Measurements from ENCODE around the gene BRIP1.
"Not testable (repeated sequence)": the region's sequence is repeated elsewhere in the genome, so short reads cannot be mapped to it uniquely, and the experiment has no call there.

Gene BRIP1

DNA sequence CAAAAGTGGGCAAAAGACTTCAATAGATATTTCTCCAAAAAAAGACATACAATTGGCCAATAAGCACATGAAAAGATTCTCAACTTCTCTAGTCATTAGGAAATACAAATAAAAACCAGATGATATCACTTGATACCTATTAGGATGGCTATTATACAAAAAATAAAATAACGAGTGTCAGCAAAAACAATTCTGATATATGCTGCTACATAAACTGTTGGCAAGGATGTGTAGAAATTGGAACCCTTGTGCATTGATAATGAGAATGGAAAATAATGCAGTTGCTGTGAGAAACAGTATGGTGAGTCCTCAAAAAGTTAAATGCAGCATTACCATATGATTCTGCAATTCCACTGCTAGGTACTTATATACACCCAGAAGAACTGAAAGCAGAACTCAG is 80.6 kb downstream of the BRIP1 start:
- Histone ChIP-seq H3K36me3 (ENCODE audit: insufficient read depth, low read length) (peaks cover 25% of the 10 kb centered on the region), H3K27ac (ENCODE audit: low read depth, low read length) (no peak overlapping the region), H3K9me3 (ENCODE audit: insufficient read depth, low read depth, low read length) (no peaks in the 10 kb centered on the region), H3K27me3 (ENCODE audit: insufficient read depth, low read length) (no peaks in the 10 kb centered on the region), H3K4me3 (ENCODE audit: low read length) (no peak overlapping the region), H3K9ac (ENCODE audit: low read depth, low read length) (no peak overlapping the region), H3K4me1 (ENCODE audit: insufficient read depth, low read length) (no peaks in the 10 kb centered on the region)
- WGBS = 94% methylated on average over 1 of the region's 1 CpG

DNA sequence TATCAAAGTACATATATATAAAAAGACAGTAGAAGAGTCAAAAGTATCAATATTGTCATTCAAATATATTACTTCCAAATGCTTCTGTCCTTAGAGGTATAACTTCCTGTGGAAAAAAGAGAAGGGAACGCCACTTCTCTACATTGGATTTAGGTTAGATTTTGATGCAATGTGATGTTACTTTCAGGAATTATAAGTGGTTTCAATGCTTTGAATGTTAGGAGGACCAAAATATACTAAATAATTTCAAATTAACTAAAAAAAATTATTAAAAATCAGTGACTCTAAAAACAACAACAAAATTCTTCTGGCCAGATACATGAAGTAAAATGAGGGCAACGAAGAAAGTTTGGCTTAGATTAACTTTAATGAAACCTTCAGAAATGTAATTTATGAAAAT is 88.0 kb downstream of the BRIP1 start:
- Histone ChIP-seq H3K4me3 (ENCODE audit: low read length) (no peak overlapping the region), H3K36me3 (ENCODE audit: insufficient read depth, low read length) (peaks cover 49% of the 10 kb centered on the region), H3K9me3 (ENCODE audit: insufficient read depth, low read depth, low read length) (peaks cover 20% of the 10 kb centered on the region), H3K4me1 (ENCODE audit: insufficient read depth, low read length) (no peaks in the 10 kb centered on the region), H3K9ac (ENCODE audit: low read depth, low read length) (no peak overlapping the region), H3K27me3 (ENCODE audit: insufficient read depth, low read length) (no peaks in the 10 kb centered on the region), H3K27ac (ENCODE audit: low read depth, low read length) (no peak overlapping the region)
- WGBS = 100% methylated on average over 1 of the region's 2 CpGs

DNA sequence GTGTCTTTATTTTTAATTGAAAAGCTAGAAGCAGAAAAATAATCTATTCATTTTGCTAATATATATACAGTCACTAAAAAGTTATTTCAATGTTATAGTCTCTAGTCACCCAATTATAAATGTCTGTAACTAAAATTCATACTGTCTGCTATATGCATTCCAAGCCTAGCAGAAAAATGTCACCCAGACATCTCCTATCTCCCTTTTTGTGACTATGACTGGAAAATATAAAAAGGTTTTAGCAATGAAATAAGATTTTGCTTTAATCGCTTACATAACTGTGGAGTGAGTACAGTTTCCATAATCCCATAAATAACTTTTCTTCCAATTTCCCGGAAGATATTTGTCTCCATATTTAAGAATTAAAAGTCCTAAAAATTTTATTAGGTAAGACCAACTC is 88.6 kb downstream of the BRIP1 start:
- no peaks in the 10 kb centered on the region for H3K4me1 ChIP-seq (ENCODE audit: insufficient read depth, low read length)
- H3K27me3 ChIP-seq (ENCODE audit: insufficient read depth, low read length) = no peaks in the 10 kb centered on the region
- H3K9me3 ChIP-seq (ENCODE audit: insufficient read depth, low read depth, low read length) = peaks cover 20% of the 10 kb centered on the region
- no peak overlapping the region for H3K4me3 ChIP-seq (ENCODE audit: low read length)
- peaks cover 48% of the 10 kb centered on the region for H3K36me3 ChIP-seq (ENCODE audit: insufficient read depth, low read length)
- no CpG with 5 or more reads among the region's 2 CpGs for WGBS
- no peak overlapping the region for H3K9ac ChIP-seq (ENCODE audit: low read depth, low read length)
- H3K27ac ChIP-seq (ENCODE audit: low read depth, low read length) = no peak overlapping the region

DNA sequence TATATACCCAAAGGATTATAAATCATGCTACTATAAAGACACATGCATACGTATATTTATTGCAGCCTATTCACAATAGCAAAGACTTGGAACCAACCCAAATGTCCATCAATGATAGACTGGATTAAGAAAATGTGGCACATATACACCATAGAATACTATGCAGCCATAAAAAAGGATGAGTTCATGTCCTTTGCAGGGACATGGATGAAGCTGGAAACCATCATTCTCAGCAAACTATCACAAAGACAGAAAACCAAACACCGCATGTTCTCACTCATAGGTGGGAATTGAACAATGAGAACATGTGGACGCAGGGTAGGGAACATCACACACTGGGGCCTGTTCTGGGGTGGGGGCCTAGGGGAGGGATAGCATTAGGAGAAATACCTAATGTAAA is 89.2 kb downstream of the BRIP1 start:
- not testable (repeated sequence) for H3K4me1 ChIP-seq (ENCODE audit: insufficient read depth, low read length); H3K4me3 ChIP-seq (ENCODE audit: low read length); H3K27me3 ChIP-seq (ENCODE audit: insufficient read depth, low read length); H3K9ac ChIP-seq (ENCODE audit: low read depth, low read length); H3K27ac ChIP-seq (ENCODE audit: low read depth, low read length)
- 92% methylated on average over 3 of the region's 3 CpGs for WGBS
- Histone ChIP-seq H3K36me3 (ENCODE audit: insufficient read depth, low read length) (peaks cover 52% of the 10 kb centered on the region), H3K9me3 (ENCODE audit: insufficient read depth, low read depth, low read length) (peaks cover 20% of the 10 kb centered on the region)

DNA sequence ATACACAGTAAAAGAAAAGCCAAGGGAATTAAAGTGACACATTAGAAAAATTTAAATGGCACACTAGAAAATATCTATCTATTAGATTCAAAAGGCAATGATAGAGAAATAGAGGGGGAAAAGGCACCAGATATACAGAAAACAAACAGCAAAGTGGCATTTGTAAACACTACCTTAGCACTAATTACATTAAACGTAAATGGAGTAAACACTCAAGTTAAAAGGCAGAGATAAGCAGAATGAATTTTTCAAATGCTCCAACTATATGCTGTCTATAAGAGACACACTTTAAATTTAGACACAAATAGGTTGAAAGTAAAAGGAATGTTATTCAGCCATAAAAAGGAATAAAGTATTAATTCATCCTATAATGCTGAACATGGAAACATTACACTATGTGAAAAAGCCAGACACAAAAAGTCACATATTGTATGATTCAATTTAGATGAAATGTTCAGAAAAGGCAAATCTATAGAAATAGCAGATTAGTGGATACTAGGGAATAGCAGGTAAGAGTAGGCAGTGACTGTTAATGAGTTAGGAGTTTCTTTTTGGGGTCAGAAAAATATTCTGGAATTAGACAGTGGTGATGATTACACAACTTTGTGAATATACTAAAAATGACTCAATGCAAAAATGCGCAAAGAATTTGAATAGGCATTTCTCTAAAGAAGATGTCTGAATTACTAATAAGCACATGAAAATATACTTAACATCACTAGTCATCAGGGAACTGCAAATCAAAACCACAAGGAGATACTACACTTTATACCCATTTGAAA is 92.4 kb downstream of the BRIP1 start:
- Histone ChIP-seq H3K27ac (ENCODE audit: low read depth, low read length) (no peak overlapping the region), H3K27me3 (ENCODE audit: insufficient read depth, low read length) (no peaks in the 10 kb centered on the region), H3K9ac (ENCODE audit: low read depth, low read length) (no peak overlapping the region), H3K4me3 (ENCODE audit: low read length) (no peak overlapping the region), H3K36me3 (ENCODE audit: insufficient read depth, low read length) (peaks cover 58% of the 10 kb centered on the region), H3K4me1 (ENCODE audit: insufficient read depth, low read length) (no peaks in the 10 kb centered on the region), H3K9me3 (ENCODE audit: insufficient read depth, low read depth, low read length) (peaks cover 20% of the 10 kb centered on the region)
- WGBS = 100% methylated on average over 2 of the region's 2 CpGs

DNA sequence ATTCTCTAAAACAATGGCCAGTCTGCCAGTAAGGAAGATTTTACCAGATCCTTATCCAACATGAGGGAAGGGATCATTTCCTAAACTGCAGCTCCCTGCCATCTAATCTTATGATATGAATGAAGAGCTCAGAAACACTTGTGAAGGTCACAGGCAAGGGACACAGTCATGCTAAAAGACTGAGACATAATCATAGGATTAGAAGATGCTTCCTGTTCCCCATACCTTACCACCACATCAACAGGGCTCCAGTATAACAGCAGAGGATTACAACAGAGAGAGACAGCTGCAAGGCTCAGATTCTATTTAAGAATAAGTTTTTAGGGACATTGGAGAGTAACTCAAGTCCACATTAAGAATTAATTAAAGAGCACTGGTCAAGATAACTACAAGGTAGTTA is 93.3 kb downstream of the BRIP1 start:
- Histone ChIP-seq H3K27ac (ENCODE audit: low read depth, low read length) (no peak overlapping the region), H3K4me1 (ENCODE audit: insufficient read depth, low read length) (peaks cover under 1% of the 10 kb centered on the region; the same call in 1 of the 2 replicates), H3K36me3 (ENCODE audit: insufficient read depth, low read length) (peaks cover 49% of the 10 kb centered on the region), H3K9ac (ENCODE audit: low read depth, low read length) (no peak overlapping the region), H3K4me3 (ENCODE audit: low read length) (no peak overlapping the region), H3K9me3 (ENCODE audit: insufficient read depth, low read depth, low read length) (peaks cover 20% of the 10 kb centered on the region), H3K27me3 (ENCODE audit: insufficient read depth, low read length) (no peaks in the 10 kb centered on the region)

DNA sequence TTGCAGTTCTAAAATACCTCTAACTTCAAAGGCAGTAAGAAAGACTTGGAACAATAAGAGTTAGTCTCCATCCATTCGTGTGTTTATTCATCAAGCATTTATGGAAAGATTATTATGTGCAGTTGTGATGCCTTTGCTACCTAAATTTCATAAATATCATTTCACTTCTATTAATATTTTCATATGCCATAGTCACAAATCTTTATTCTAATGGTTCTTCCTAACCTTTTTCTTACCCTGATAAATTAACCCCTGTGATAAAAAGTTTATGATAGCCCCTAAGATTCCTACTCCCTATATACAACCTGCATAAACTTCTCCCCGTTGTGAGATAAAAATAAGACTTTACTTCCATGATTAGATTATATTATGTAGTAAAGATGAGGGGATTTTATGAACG is 94.9 kb downstream of the BRIP1 start:
- whole genome bisulfite sequencing = 89% methylated on average over 2 of the region's 3 CpGs
- H3K9ac ChIP-seq (ENCODE audit: low read depth, low read length) = no peak overlapping the region
- H3K4me1 ChIP-seq (ENCODE audit: insufficient read depth, low read length) = peaks cover 6% of the 10 kb centered on the region; the same call in 1 of the 2 replicates
- peaks cover 45% of the 10 kb centered on the region for H3K36me3 ChIP-seq (ENCODE audit: insufficient read depth, low read length)
- no peaks in the 10 kb centered on the region for H3K27me3 ChIP-seq (ENCODE audit: insufficient read depth, low read length)
- peaks cover 20% of the 10 kb centered on the region for H3K9me3 ChIP-seq (ENCODE audit: insufficient read depth, low read depth, low read length)
- H3K27ac ChIP-seq (ENCODE audit: low read depth, low read length) = no peak overlapping the region
- H3K4me3 ChIP-seq (ENCODE audit: low read length) = no peak overlapping the region

DNA sequence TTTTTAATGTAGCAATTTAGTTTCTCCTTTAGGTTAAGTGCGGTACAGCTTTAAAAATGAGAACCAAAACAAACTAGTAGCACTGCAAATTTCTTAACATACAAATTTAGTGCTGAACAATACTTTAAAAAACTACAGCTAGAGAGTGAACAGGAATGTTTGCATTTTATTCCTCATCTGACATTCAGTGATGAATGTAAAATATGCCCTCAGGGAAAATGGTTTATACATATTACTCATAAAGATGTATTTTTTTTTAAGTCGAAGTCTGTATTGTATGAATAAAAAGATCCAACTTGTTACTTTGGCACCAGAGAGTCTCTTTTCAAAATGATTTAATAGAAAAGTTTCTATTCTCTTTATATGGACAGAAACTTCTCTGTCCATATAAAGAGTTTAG is 96.8 kb downstream of the BRIP1 start:
- Histone ChIP-seq H3K4me3 (ENCODE audit: low read length) (no peak overlapping the region), H3K4me1 (ENCODE audit: insufficient read depth, low read length) (peaks cover 6% of the 10 kb centered on the region; the same call in 1 of the 2 replicates)
- WGBS = 88% methylated on average over 1 of the region's 2 CpGs

DNA sequence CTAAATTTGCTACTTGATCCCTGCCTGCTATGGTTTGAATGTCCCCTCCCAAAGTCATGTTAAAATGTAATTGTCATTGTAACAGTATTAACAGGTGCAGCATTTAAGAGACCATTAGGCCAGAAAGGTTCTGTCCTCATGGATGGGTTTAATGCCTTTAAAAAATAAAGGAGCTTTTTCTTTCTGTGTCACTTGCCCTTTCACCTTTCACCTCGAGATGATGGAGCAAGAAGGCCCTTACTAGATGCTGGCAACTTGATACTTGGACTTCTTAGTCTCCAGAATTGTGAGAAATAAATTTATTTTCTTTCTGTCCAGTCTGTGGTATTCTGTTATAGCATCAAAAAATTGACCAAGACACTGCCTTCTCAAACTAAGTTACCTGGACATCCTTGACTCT is 98.5 kb downstream of the BRIP1 start:
- Histone ChIP-seq H3K4me1 (ENCODE audit: insufficient read depth, low read length) (peaks cover 6% of the 10 kb centered on the region; the same call in 1 of the 2 replicates), H3K36me3 (ENCODE audit: insufficient read depth, low read length) (peaks cover 35% of the 10 kb centered on the region), H3K27ac (ENCODE audit: low read depth, low read length) (no peak overlapping the region), H3K4me3 (ENCODE audit: low read length) (no peak overlapping the region), H3K9ac (ENCODE audit: low read depth, low read length) (no peak overlapping the region), H3K9me3 (ENCODE audit: insufficient read depth, low read depth, low read length) (peaks cover 3% of the 10 kb centered on the region; the same call in 1 of the 2 replicates), H3K27me3 (ENCODE audit: insufficient read depth, low read length) (no peaks in the 10 kb centered on the region)
- WGBS = 78% methylated on average over 1 of the region's 1 CpG

More for the DNA sequence above, 96.8 kb downstream of the BRIP1 start:
- H3K9me3 ChIP-seq (ENCODE audit: insufficient read depth, low read depth, low read length) = peaks cover 15% of the 10 kb centered on the region
- peaks cover 49% of the 10 kb centered on the region for H3K36me3 ChIP-seq (ENCODE audit: insufficient read depth, low read length)
- no peak overlapping the region for H3K9ac ChIP-seq (ENCODE audit: low read depth, low read length)
- H3K27ac ChIP-seq (ENCODE audit: low read depth, low read length) = no peak overlapping the region
- no peaks in the 10 kb centered on the region for H3K27me3 ChIP-seq (ENCODE audit: insufficient read depth, low read length)

DNA sequence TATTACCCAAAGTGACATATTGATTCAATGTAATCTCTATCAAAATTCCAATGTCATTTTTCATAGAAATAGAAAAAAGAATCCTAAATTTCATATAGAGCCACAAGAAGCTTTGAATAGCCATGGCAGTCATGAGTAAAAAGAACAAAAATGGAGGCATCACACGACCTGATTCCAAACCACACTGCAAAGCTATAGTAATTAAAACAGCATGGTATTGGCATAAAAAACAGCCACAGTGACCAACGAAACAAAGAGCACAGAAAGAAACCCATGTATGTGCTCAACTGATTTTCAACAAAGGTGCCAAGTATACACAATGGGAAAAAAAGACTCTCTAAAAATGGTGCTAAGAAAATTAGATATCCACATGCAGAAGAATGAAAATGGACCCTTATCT is 101.5 kb downstream of the BRIP1 start:
- H3K27me3 ChIP-seq (ENCODE audit: insufficient read depth, low read length) = no peaks in the 10 kb centered on the region
- H3K4me3 ChIP-seq (ENCODE audit: low read length) = no peak overlapping the region
- peaks cover 6% of the 10 kb centered on the region; the same call in 1 of the 2 replicates for H3K4me1 ChIP-seq (ENCODE audit: insufficient read depth, low read length)
- H3K36me3 ChIP-seq (ENCODE audit: insufficient read depth, low read length) = peaks cover 39% of the 10 kb centered on the region
- peaks cover 3% of the 10 kb centered on the region; the same call in 1 of the 2 replicates for H3K9me3 ChIP-seq (ENCODE audit: insufficient read depth, low read depth, low read length)
- WGBS = 95% methylated on average over 2 of the region's 2 CpGs
- H3K9ac ChIP-seq (ENCODE audit: low read depth, low read length) = no peak overlapping the region
- no peak overlapping the region for H3K27ac ChIP-seq (ENCODE audit: low read depth, low read length)

DNA sequence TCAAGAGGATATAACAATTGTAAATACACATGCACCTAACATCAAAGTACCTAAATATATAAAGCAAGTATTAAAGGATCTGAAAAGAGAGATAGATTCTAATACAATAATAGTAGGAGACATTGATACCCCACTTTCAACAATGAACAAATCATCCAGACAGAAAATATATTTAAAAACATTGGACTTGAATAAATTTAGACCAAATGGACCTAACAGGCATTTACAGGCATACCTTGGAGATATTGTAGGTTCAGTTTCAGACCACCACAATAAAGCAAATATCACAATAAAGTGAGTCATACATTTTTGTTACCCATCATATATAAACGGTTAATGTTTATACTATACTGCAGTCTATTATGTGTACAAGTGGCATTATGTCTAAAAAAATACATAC is 104.0 kb downstream of the BRIP1 start:
- no CpG with 5 or more reads among the region's 1 CpG for WGBS
- H3K4me3 ChIP-seq (ENCODE audit: low read length) = no peak overlapping the region

More for the DNA sequence above, 104.0 kb downstream of the BRIP1 start:
- no peaks in the 10 kb centered on the region for H3K27me3 ChIP-seq (ENCODE audit: insufficient read depth, low read length)
- 0 out of 2 replicates have a peak, but pooled peaks cover 1% of the 10 kb centered on the region for H3K4me1 ChIP-seq (ENCODE audit: insufficient read depth, low read length)
- no peak overlapping the region for H3K9ac ChIP-seq (ENCODE audit: low read depth, low read length)
- no peak overlapping the region for H3K27ac ChIP-seq (ENCODE audit: low read depth, low read length)
- peaks cover 3% of the 10 kb centered on the region; the same call in 1 of the 2 replicates for H3K9me3 ChIP-seq (ENCODE audit: insufficient read depth, low read depth, low read length)
- H3K36me3 ChIP-seq (ENCODE audit: insufficient read depth, low read length) = peaks cover 36% of the 10 kb centered on the region
